Epithelial cell of esophagus (primary cell): ENCODE data around the gene CDH4.

ENCODE experiments used
- DNase-seq: peaks from one replicate; pipeline ENCODE4 v3.0.0; 2010; ENCODE audit warnings: low read depth
- H3K4me3 ChIP-seq: 2 replicates; pipeline ENCODE4 v1.5.1; 2011; ENCODE audit warnings: mild to moderate bottlenecking, low read length, control low read depth
- CTCF ChIP-seq: IDR thresholded peaks from 2 replicates; pipeline ENCODE4 v1.5.1; 2011; ENCODE audit warnings: low read depth, mild to moderate bottlenecking, low read length, control low read depth, inconsistent platforms; ENCODE audit not compliant: insufficient read depth; ENCODE audit errors: missing control alignments

CDH4 gene

GRCh38 chr20:61331543-61331942 lies 79.5 kb downstream of the CDH4 start:
- H3K4me3 ChIP-seq, result no peak overlapping the region
- no peak for DNase-seq
- TF ChIP-seq CTCF, result no peak

GRCh38 chr20:61332016-61332975 lies 80.2 kb downstream of the CDH4 start:
- no peak for TF ChIP-seq CTCF
- no peak for DNase-seq
- H3K4me3 ChIP-seq, result no peak overlapping the region

- no peak overlapping the region for H3K4me3 ChIP-seq
- DNase-seq, result no peak
- no peak for TF ChIP-seq CTCF
These were observed 81.5 kb downstream of the CDH4 start for GRCh38 chr20:61333484-61334108.

GRCh38 chr20:61340157-61340556 lies 88.1 kb downstream of the CDH4 start:
- no peak overlapping the region for H3K4me3 ChIP-seq
- no peak for DNase-seq
- TF ChIP-seq CTCF, result no peak

- no peak for DNase-seq
- no peak overlapping the region for H3K4me3 ChIP-seq
- no peak for TF ChIP-seq CTCF
These were observed 89.5 kb downstream of the CDH4 start for GRCh38 chr20:61341605-61342004.

- H3K4me3 ChIP-seq, result no peak overlapping the region
- TF ChIP-seq CTCF, result no peak
- no peak for DNase-seq
These were observed 91.9 kb downstream of the CDH4 start for GRCh38 chr20:61343934-61344333.
